B cell (primary cell): Measurements from ENCODE around the gene PPT1. TPM values are rescaled to one million over a fixed set of nuclear protein-coding genes. Genes with fewer than 3 reads are reported as not detected.
A peak's percentile ranks its signal among the peaks of the same experiment; 100 is the strongest.

Experiments
- ATAC-seq: fragments of 200-7000 bp; cut with Tn5 transposase; one replicate; pipeline ENCODE4 v1.10.0; 2021; ENCODE audit warnings: low read depth, mild to moderate bottlenecking, moderate number of reproducible peaks, moderate library complexity
- CTCF ChIA-PET: fragments of 350-600 bp; sonication (Branson Sonifier 250); formaldehyde crosslinking; loops from one replicate; lab custom pipeline; 2021; ENCODE audit warnings: antibody characterized with exemption, inconsistent platforms; lab: Charles Lee
- POLR2A ChIA-PET: fragments of 350-600 bp; sonication (Branson Sonifier 250); formaldehyde crosslinking; loops from one replicate; lab custom pipeline; 2021; ENCODE audit warnings: antibody characterized with exemption; lab: Charles Lee
- DNase-seq: peaks from one replicate; pipeline ENCODE4 v3.0.0; 2013
- H2AFZ ChIP-seq: 2 replicates; pipeline ENCODE4 v1.6.1; 2012; ENCODE audit warnings: mild to moderate bottlenecking, low read depth, low read length; ENCODE audit not compliant: insufficient read depth, poor library complexity, severe bottlenecking
- H3K27ac ChIP-seq, 2 donors: 1 replicate in 1 of 2; 2 replicates in 1 of 2; pipeline ENCODE4 v1.5.1; 2012 to 2013; ENCODE audit warnings: low read length in 2 of 2, mild to moderate bottlenecking in 2 of 2, moderate library complexity in 1 of 2
- H3K27me3 ChIP-seq, 4 experiments: fragments of 200-600 bp in 1 of 4; sonication (generic) in 1 of 4; replicated peaks in 1 of 4; 1 replicate in 2 of 4; 2 replicates in 2 of 4; pipeline versions ENCODE4 v1.6.1 to v1.7.0; 2013 to 2016; ENCODE audit warnings: low read length in 3 of 4, mild to moderate bottlenecking in 2 of 4, mixed read lengths in 1 of 4, moderate library complexity in 1 of 4; ENCODE audit not compliant: insufficient read depth in 4 of 4, control insufficient read depth in 3 of 4; ENCODE audit errors: control extremely low read depth in 1 of 4
- H3K36me3 ChIP-seq, 2 experiments: replicated peaks in 1 of 2; 1 replicate in 1 of 2; 2 replicates in 1 of 2; pipeline versions ENCODE4 v1.6.1 to v1.7.1; 2013; ENCODE audit warnings: low read length in 1 of 2; ENCODE audit not compliant: insufficient read depth in 2 of 2, control insufficient read depth in 1 of 2; ENCODE audit errors: control extremely low read depth in 1 of 2, extremely low read depth in 1 of 2
- H3K4me1 ChIP-seq, 2 donors: fragments of 200-600 bp in 1 of 2; sonication (generic) in 1 of 2; 1 replicate in 1 of 2; 2 replicates in 1 of 2; pipeline versions ENCODE4 v1.5.1 to v1.6.1; 2013 to 2017; ENCODE audit warnings: low read length in 2 of 2; ENCODE audit not compliant: control insufficient read depth in 2 of 2, insufficient read depth in 2 of 2
- H3K4me2 ChIP-seq: replicated peaks from 2 replicates; pipeline ENCODE3; 2012; ENCODE audit warnings: mild to moderate bottlenecking, low read depth, low read length; ENCODE audit not compliant: poor library complexity, severe bottlenecking
- H3K4me3 ChIP-seq, 5 experiments: fragments of 200-600 bp in 1 of 5; sonication (generic) in 1 of 5; 1 replicate in 3 of 5; 2 replicates in 2 of 5; pipeline versions ENCODE4 v1.5.1 to v1.7.0; 2011 to 2016; ENCODE audit warnings: low read length in 4 of 5, mild to moderate bottlenecking in 4 of 5, low read depth in 2 of 5, control low read depth in 1 of 5, moderate library complexity in 1 of 5; ENCODE audit not compliant: insufficient read depth in 1 of 5; ENCODE audit errors: control extremely low read depth in 1 of 5, extremely low read depth in 1 of 5
- H3K79me2 ChIP-seq: fragments of 200-600 bp; sonication (generic); one replicate; pipeline ENCODE4 v1.6.0; 2016; ENCODE audit warnings: low read length; ENCODE audit not compliant: control insufficient read depth, insufficient read depth
- H3K9ac ChIP-seq: fragments of 200-600 bp; sonication (generic); 2 replicates; pipeline ENCODE4 v1.6.1; 2017; ENCODE audit warnings: mild to moderate bottlenecking, low read length, moderate library complexity
- H3K9me3 ChIP-seq, 3 donors: one replicate each; pipeline versions ENCODE4 v1.6.1 to v1.7.1; 2013; ENCODE audit warnings: low read length in 2 of 3; ENCODE audit not compliant: control insufficient read depth in 2 of 3, insufficient read depth in 1 of 3; ENCODE audit errors: control extremely low read depth in 1 of 3
- H4K20me1 ChIP-seq: 2 replicates; pipeline ENCODE4 v1.6.0; 2012; ENCODE audit warnings: mild to moderate bottlenecking, low read length; ENCODE audit not compliant: insufficient read depth, control insufficient read depth, poor library complexity, severe bottlenecking
- H3K27ac Mint-ChIP-seq: one replicate; pipeline ENCODE4 v1.8.0; 2021; ENCODE audit warnings: mixed read lengths
- H3K27me3 Mint-ChIP-seq: one replicate; pipeline ENCODE4 v1.8.0; 2021; ENCODE audit warnings: mixed read lengths
- H3K4me1 Mint-ChIP-seq: one replicate; pipeline ENCODE4 v1.8.0; 2021; ENCODE audit warnings: mixed read lengths
- H3K4me3 Mint-ChIP-seq: one replicate; pipeline ENCODE4 v1.8.0; 2021; ENCODE audit warnings: mixed read lengths
- H3K9me3 Mint-ChIP-seq: one replicate; pipeline ENCODE4 v1.8.0; 2022; ENCODE audit warnings: mixed read lengths; ENCODE audit not compliant: insufficient read depth
- EZH2 ChIP-seq: IDR thresholded peaks from 2 replicates; pipeline ENCODE4 v1.6.1; 2012; ENCODE audit warnings: borderline replicate concordance, low read depth, mild to moderate bottlenecking, moderate library complexity, low read length; ENCODE audit not compliant: insufficient read depth, poor library complexity, severe bottlenecking
- WGBS: methylation state at CpG from one replicate; pipeline ENCODE4 v1.1.5; 2013; ENCODE audit warnings: missing lambda C conversion rate; ENCODE audit not compliant: insufficient coverage; 5-methylcytosine and 5-hydroxymethylcytosine counted together
- intact Hi-C: fragments of 100-400 bp; cut with micrococcal nuclease; formaldehyde crosslinking; loops from one replicate; pipeline ENCODE4 v1.10.0; 2022
- polyA plus RNA-seq: library from polyadenylated mRNA; depleted of rRNA; stranded (reverse); fragments of >200 nt; gene quantifications from 2 replicates; pipeline ENCODE4 v1.2.3, GENCODE V29; 2012
- total RNA-seq, 2 donors: library from RNA; stranded (reverse); fragments of 120-200 nt in 1 of 2; gene quantifications; 1 replicate in 1 of 2; 2 replicates in 1 of 2; pipeline versions ENCODE4 v1.2.3 to v1.2.4, GENCODE V29; 2013 to 2022
- TF ChIP-seq, protein P1 (sequence below): fragments of 200-600 bp; IDR thresholded peaks from one replicate; pipeline ENCODE4 v1.8.0; 2022; ENCODE audit warnings: antibody characterized with exemption, mild to moderate bottlenecking

Gene PPT1
- total and polyA plus RNA-seq, 2 donors (not counting 1 experiment from before 2014, with no cell fraction given): 10.4 to 38.2 TPM

DNA sequence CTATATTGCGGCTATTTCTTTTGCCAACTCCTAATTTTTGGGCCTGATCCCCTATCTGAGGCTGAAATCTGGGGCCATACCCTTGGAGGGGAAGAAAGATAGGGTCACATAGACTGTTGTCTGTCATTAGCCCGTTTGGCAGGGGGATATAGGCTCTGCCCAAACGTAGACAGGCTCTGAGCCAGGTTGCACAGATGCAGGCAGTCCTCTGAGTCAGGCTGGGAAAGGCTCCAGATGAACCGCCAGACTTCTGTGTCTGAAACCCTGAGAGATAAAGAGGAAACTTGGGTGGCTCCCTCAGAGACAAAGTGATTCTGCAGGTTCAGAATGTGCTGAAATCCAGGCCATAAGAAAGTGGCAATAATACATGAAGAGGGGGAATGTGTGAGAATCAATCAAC, 60.5 kb downstream of the PPT1 start:
- ATAC-seq (no peak), DNase-seq (no peak)
- CTCF ChIA-PET: interaction anchor here (0.6 to 9.2 kb wide), 2 partner anchors 117 to 118 kb away, joined by 4 to 161 read pairs; no protein-coding TSS in a partner anchor
- Histone ChIP-seq H3K4me3 (no peak overlapping the region), H3K27ac (peak overlapping the region; percentile 32 to 73), H4K20me1 (peaks cover 9% of the 10 kb centered on the region), H3K79me2 (peaks cover 11% of the 10 kb centered on the region), H3K9me3 (no peaks in the 10 kb centered on the region), H3K27me3 (no peaks in the 10 kb centered on the region), H3K9ac (no peak overlapping the region), H3K4me1 (peaks cover 65 to 81% of the 10 kb centered on the region in 2 donors), H3K4me2 (no peak overlapping the region), H3K36me3 (no peaks in the 10 kb centered on the region), H2AFZ (peak overlapping the region; percentile 30)
- TF ChIP-seq, protein P1, sequence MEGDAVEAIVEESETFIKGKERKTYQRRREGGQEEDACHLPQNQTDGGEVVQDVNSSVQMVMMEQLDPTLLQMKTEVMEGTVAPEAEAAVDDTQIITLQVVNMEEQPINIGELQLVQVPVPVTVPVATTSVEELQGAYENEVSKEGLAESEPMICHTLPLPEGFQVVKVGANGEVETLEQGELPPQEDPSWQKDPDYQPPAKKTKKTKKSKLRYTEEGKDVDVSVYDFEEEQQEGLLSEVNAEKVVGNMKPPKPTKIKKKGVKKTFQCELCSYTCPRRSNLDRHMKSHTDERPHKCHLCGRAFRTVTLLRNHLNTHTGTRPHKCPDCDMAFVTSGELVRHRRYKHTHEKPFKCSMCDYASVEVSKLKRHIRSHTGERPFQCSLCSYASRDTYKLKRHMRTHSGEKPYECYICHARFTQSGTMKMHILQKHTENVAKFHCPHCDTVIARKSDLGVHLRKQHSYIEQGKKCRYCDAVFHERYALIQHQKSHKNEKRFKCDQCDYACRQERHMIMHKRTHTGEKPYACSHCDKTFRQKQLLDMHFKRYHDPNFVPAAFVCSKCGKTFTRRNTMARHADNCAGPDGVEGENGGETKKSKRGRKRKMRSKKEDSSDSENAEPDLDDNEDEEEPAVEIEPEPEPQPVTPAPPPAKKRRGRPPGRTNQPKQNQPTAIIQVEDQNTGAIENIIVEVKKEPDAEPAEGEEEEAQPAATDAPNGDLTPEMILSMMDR: no peak
- TF ChIP-seq EZH2: no peak
- Mint-ChIP-seq H3K27me3 (no peaks in the 10 kb centered on the region), H3K27ac (peak overlapping the region; percentile 47), H3K4me1 (peaks cover 63% of the 10 kb centered on the region), H3K4me3 (no peak overlapping the region), H3K9me3 (no peaks in the 10 kb centered on the region)
- POLR2A ChIA-PET: no interaction called here
- intact Hi-C loops: no loop called here
- 31% methylated on average over 3 of the region's 4 CpGs for WGBS

DNA sequence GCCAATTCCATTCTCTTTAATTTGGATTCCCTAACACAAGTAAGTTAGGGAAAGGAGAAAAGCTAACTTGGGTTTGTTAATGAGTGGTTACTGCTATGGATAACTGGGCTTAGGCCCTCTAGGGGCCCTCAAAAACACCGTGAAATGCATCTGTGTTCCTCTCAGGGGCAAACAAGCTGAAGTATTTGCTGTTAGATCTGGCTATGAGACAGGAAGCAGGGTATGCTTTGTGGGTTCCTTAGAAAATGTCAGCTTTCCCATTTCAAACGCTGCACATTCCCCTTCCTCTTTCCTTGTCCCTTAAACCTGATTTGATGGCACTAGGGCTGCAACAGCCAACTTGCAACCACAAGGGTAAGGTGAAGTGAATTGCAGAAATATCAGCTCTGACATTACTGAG, 62.2 kb downstream of the PPT1 start:
- Mint-ChIP-seq H3K9me3 (no peaks in the 10 kb centered on the region), H3K27me3 (no peaks in the 10 kb centered on the region), H3K4me1 (peaks cover 59% of the 10 kb centered on the region), H3K4me3 (peak overlapping the region; percentile 55), H3K27ac (peak overlapping the region; percentile 57)
- peak overlapping the region; percentile 48 for H3K4me2 ChIP-seq
- WGBS: 0% methylated on average over 1 of the region's 2 CpGs
- H3K9ac ChIP-seq: peak overlapping the region; percentile 11
- POLR2A ChIA-PET: interaction anchor here (0.6 to 1.1 kb wide), 2 partner anchors 11 to 119 kb away, joined by 3 to 4 read pairs; no protein-coding TSS in a partner anchor
- no peaks in the 10 kb centered on the region for H3K36me3 ChIP-seq
- H3K27me3 ChIP-seq: no peaks in the 10 kb centered on the region
- H3K9me3 ChIP-seq: no peaks in the 10 kb centered on the region
- no peak overlapping the region for H3K4me3 ChIP-seq
- CTCF ChIA-PET: interaction anchor here (0.9 to 9.2 kb wide), 7 partner anchors 26 to 304 kb away, joined by 3 to 161 read pairs (median 6); no protein-coding TSS in a partner anchor
- H3K4me1 ChIP-seq: peaks cover 62 to 76% of the 10 kb centered on the region in 2 donors
- H3K79me2 ChIP-seq: no peaks in the 10 kb centered on the region
- H3K27ac ChIP-seq: peak overlapping the region; percentile 51 to 73
- no peak for ATAC-seq
- intact Hi-C loops: no loop called here
- peak; percentile 45 for DNase-seq
- H2AFZ ChIP-seq: peak overlapping the region; percentile 73
- no peaks in the 10 kb centered on the region for H4K20me1 ChIP-seq
- no peak for TF ChIP-seq EZH2
- TF ChIP-seq, protein P1: no peak
